ENCODE results near the gene SEZ6.
"Not testable (repeated sequence)": the region's sequence is repeated elsewhere in the genome, so short reads cannot be mapped to it uniquely, and the experiment has no call there.

Gene SEZ6

DNA sequence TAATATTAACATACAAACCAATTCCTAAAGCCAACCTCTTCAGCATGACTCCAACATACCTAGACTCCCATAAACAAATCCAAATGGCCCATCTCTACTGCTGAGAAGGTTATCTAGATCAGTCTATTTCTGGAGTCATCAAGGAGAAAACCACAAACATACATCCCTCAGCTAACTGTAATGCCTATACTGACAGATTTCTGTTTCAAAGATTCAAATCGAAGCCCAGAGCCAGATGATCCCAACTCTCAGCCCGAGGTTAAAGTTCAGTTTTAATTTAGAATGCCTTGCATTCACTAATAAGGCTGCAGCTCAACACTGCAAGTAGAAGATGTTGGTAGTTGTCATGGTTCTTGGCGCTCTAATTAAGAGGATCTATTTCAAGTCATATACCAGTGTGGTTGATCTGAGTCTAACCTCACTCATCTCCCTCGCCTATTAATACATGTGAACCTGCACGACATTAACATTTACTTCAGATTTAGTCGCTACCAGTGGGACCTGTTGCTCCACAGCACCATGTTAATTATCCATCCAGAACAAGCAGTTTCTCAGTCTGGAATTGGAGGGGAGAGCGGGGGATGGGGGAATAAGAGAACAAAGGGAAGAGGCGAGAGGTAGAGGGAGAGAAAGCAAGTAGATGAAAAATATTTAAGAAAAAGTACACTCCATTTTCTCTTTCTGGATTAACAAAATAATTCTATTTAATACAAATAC, 69.9 kb downstream of the SEZ6 start:
- Histone ChIP-seq H3K27me3 (no peaks in the 10 kb centered on the region), H3K9me3 (no peaks in the 10 kb centered on the region), H3K4me1 (peaks cover 72% of the 10 kb centered on the region), H3K36me3 (peaks cover 63% of the 10 kb centered on the region), H3K4me2 (peak overlapping the region; percentile 66), H3K4me3 (no peak overlapping the region), H4K20me1 (peaks cover 100% of the 10 kb centered on the region), H3K9ac (0 out of 2 replicates have a peak overlapping the region, but pooled peaks have one; percentile 48), H3K27ac (peak overlapping the region; percentile 49)
- no peak for TF ChIP-seq Cebpa-rat (IDR thresholded peaks at IDR 0.05)

DNA sequence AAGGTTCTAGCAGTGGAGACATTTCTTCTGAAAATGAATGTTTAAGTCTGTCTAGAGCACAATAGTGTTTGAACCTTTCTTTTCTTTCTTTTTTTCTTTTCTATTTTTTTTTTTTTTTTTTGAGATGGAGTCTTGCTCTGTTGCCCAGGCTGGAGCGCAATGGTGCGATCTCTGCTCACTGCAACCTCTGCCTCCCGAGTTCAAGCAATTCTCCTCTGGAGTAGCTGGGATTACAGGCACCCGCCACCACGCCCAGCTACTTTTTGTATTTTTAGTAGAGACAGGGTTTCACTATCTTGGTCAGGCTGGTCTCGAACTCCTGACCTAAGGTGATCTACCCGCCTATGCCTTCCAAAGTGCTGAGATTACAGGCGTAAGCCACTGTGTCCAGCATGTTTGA, 71.3 kb downstream of the SEZ6 start:
- not testable (repeated sequence) for H3K9ac ChIP-seq, H3K27me3 ChIP-seq, H3K4me2 ChIP-seq, H3K9me3 ChIP-seq, H3K27ac ChIP-seq, H3K4me3 ChIP-seq
- H3K4me1 ChIP-seq, result peaks cover 72% of the 10 kb centered on the region
- peaks cover 65% of the 10 kb centered on the region for H3K36me3 ChIP-seq
- peaks cover 100% of the 10 kb centered on the region for H4K20me1 ChIP-seq

DNA sequence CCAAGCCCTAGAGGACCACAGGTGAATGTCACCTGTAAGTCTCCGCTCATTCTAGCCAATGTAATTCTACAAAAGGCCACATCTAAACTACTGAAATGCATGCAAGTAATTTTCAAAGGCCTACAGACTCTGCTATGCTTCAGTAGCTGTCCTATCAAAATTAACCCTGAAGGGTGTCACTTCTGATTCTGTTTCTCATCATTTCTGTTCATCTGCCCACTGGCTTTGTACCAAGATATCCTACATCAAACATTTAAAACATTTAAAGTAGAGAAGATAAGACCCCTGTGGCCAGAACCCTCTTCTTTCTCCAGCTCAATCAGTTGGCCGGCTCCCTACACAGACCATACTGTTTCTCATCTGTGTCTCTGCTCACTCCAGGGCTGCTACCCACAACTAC, 76.0 kb downstream of the SEZ6 start:
- no peak overlapping the region for H3K9ac ChIP-seq
- H3K27ac ChIP-seq, result no peak overlapping the region
- peak overlapping the region; percentile 54 for H3K4me2 ChIP-seq
- H4K20me1 ChIP-seq, result peaks cover 100% of the 10 kb centered on the region
- TF ChIP-seq Cebpa-rat (IDR thresholded peaks at IDR 0.05), result no peak
- no peaks in the 10 kb centered on the region for H3K9me3 ChIP-seq
- peaks cover 89% of the 10 kb centered on the region for H3K36me3 ChIP-seq
- no peaks in the 10 kb centered on the region for H3K27me3 ChIP-seq
- H3K4me1 ChIP-seq, result peaks cover 63% of the 10 kb centered on the region
- no peak overlapping the region for H3K4me3 ChIP-seq

DNA sequence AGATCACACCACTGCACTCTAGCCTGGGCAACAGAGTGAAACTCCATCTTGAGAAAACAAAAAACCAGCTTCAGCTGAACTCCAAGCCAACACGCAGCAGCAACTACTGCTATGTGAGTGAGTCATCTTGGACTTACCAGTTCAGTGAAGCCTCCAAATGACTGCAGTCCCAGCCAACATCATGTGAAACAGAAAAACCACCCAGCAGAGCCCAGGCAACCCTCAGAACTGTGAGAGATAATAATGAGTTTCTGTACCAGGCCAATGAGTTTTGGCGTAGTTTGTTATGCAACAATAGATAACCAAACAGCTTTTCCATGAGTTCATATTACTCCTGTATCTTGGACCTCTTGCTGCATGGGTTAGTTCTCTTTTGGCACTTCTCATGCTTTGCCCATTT, 77.8 kb downstream of the SEZ6 start:
- Histone ChIP-seq H3K36me3 (peaks cover 89% of the 10 kb centered on the region), H3K9me3 (no peaks in the 10 kb centered on the region), H3K9ac (no peak overlapping the region), H3K4me1 (peaks cover 56% of the 10 kb centered on the region), H4K20me1 (peaks cover 95% of the 10 kb centered on the region), H3K27ac (no peak overlapping the region), H3K4me3 (no peak overlapping the region), H3K27me3 (no peaks in the 10 kb centered on the region), H3K4me2 (no peak overlapping the region)
- TF ChIP-seq Cebpa-rat (IDR thresholded peaks at IDR 0.05), result no peak

DNA sequence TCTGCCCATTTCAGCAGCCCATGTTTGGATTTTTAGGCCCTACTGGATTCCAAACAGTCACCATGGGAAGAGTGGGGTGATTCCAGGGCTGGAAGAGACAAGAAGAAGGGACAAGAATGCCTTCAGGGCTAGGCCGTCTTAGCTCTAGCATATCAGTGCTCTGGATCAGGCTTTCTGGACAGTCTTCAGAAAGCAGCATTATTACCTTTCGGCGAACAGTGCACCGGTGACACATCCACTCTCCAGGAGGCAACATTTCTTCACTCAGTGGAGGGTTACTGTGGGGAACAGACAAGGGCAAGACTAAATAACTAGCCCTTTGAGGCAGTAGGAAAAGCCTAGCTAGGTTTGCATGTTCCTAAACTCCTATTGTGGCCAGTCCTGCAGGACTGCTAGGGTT, 79.0 kb downstream of the SEZ6 start:
- peaks cover 56% of the 10 kb centered on the region for H3K4me1 ChIP-seq
- no peak for TF ChIP-seq Cebpa-rat (IDR thresholded peaks at IDR 0.05)
- H3K9me3 ChIP-seq, result no peaks in the 10 kb centered on the region
- H3K27me3 ChIP-seq, result no peaks in the 10 kb centered on the region
- peak overlapping the region; percentile 58 for H3K27ac ChIP-seq
- peaks cover 92% of the 10 kb centered on the region for H4K20me1 ChIP-seq
- H3K4me2 ChIP-seq, result peak overlapping the region; percentile 50
- H3K9ac ChIP-seq, result no peak overlapping the region; the same call in 1 of the 2 replicates
- no peak overlapping the region for H3K4me3 ChIP-seq
- H3K36me3 ChIP-seq, result peaks cover 89% of the 10 kb centered on the region

DNA sequence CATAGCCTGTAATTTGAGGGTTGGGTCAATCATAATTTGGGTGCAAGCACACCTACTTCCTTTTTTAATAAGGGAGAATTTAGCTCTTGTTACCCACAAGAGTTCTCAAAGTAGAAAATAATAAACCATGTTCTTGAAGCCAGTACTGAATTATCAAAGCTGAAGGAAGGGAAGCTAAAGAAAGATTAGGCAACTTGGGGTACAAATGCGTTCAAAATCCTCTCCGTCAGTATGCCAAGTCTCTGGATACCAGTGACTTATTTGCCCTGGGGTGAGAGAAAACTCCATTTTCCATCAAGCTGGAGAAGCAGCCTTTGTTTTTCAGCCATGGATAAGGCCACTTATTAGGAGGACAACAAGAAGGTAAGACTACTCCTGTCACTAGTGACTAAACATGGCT, 79.5 kb downstream of the SEZ6 start:
- Histone ChIP-seq H3K27ac (peak overlapping the region; percentile 58), H3K4me3 (no peak overlapping the region), H4K20me1 (peaks cover 92% of the 10 kb centered on the region), H3K36me3 (peaks cover 89% of the 10 kb centered on the region), H3K4me1 (peaks cover 53% of the 10 kb centered on the region), H3K9me3 (no peaks in the 10 kb centered on the region), H3K4me2 (peak overlapping the region; percentile 50), H3K27me3 (no peaks in the 10 kb centered on the region), H3K9ac (no peak overlapping the region; the same call in 1 of the 2 replicates)
- no peak for TF ChIP-seq Cebpa-rat (IDR thresholded peaks at IDR 0.05)

DNA sequence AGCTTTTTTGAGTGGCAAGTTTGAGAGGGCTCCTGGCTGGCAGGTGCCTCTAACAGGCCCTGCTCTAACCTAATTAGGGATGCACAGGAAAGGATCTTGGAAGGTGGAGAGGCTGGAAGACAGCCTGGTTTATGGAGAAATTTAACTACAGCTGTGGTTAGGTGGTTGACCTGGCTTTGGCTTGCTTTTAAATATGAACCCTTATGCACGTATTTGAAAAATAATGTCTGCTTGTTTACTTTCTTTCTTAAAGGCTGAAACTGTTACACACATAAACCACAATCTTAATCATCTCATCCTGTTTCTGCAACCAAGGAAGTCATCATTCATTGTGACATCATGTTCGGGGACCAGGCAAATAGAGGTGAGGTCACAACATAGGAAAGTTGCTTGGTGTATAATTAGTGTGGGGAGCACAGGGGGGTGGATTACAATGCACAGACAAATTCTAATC, 79.9 kb downstream of the SEZ6 start:
- Histone ChIP-seq H3K4me3 (no peak overlapping the region), H3K27me3 (no peaks in the 10 kb centered on the region), H3K4me1 (peaks cover 49% of the 10 kb centered on the region), H4K20me1 (peaks cover 88% of the 10 kb centered on the region), H3K27ac (0 out of 2 replicates have a peak overlapping the region, but pooled peaks have one; percentile 58), H3K36me3 (peaks cover 89% of the 10 kb centered on the region), H3K9me3 (no peaks in the 10 kb centered on the region), H3K9ac (no peak overlapping the region), H3K4me2 (peak overlapping the region; percentile 50)
- no peak for TF ChIP-seq Cebpa-rat (IDR thresholded peaks at IDR 0.05)

DNA sequence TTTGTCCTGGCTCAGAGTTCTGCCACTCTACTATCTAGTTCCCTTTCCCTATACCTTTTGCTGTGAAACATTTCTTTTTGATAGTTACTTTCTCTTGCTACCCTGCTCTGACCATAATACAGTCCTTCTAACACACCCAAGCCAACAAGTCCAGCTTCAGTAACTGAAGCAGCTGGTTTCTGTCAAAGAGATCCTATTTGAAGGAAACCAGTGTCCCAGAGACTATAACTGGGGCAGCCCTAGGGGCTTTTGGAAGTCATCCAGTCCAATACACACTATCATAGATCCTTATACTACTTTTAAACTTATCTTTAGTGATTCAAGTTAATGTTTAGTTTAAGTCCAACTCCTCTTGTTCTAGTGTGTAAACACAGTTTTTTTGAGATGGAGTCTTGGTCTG, 85.6 kb downstream of the SEZ6 start:
- Histone ChIP-seq H4K20me1 (peaks cover 75% of the 10 kb centered on the region), H3K27ac (no peak overlapping the region), H3K27me3 (no peaks in the 10 kb centered on the region), H3K4me3 (no peak overlapping the region), H3K4me2 (no peak overlapping the region), H3K9ac (no peak overlapping the region), H3K4me1 (peaks cover 1% of the 10 kb centered on the region; the same call in 1 of the 2 replicates), H3K36me3 (peaks cover 100% of the 10 kb centered on the region), H3K9me3 (no peaks in the 10 kb centered on the region)
- no peak for TF ChIP-seq Cebpa-rat (IDR thresholded peaks at IDR 0.05)

DNA sequence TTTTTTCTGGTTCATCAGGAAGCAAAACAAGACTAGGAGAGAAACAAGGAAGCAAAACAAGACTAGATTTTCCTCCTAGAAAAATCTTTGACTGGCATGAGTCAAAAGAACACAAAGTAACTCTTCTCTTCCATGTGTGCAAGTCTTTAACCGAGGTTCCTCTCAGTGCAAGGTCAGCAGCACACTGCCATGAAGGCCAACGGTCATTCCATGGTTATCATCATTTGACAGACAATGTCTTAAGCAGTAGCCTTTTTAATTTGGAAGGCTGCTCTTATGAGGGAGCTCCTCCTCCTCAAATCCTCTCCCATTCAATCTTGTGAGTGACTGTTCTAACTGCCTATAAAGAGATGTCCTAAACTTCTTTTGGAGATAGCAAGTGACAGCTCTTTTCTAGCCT, 87.5 kb downstream of the SEZ6 start:
- TF ChIP-seq Cebpa-rat (IDR thresholded peaks at IDR 0.05), result no peak
- H3K4me1 ChIP-seq, result no peaks in the 10 kb centered on the region
- H3K4me2 ChIP-seq, result no peak overlapping the region
- H3K27me3 ChIP-seq, result no peaks in the 10 kb centered on the region
- no peak overlapping the region for H3K9ac ChIP-seq
- H4K20me1 ChIP-seq, result peaks cover 63% of the 10 kb centered on the region
- H3K27ac ChIP-seq, result no peak overlapping the region
- no peaks in the 10 kb centered on the region for H3K9me3 ChIP-seq
- peaks cover 100% of the 10 kb centered on the region for H3K36me3 ChIP-seq
- no peak overlapping the region for H3K4me3 ChIP-seq

DNA sequence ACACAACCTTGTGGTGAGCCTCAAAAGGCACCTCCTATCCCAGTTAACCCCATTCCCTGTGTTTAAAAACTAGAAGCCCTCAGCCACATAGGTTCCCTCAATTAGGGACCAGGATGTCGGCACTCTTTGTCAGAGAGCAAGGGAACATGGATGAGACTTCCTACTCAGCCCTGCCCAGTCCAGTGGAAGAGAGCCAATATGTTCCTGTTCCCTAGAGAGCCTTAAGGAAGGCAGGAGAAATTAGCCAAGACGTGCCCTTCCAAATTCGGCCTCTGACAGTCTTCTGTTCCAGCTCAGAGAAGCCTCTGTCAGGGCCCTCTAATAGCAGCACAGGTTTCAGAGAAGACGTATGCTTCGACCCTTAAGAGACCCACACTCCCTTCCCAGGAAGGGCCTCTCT, 88.4 kb downstream of the SEZ6 start:
- no peak overlapping the region for H3K4me3 ChIP-seq
- H3K27ac ChIP-seq, result no peak overlapping the region
- peaks cover 100% of the 10 kb centered on the region for H3K36me3 ChIP-seq
- TF ChIP-seq Cebpa-rat (IDR thresholded peaks at IDR 0.05), result no peak
- H3K9ac ChIP-seq, result 0 out of 2 replicates have a peak overlapping the region, but pooled peaks have one; percentile 41
- no peak overlapping the region for H3K4me2 ChIP-seq
- H3K4me1 ChIP-seq, result no peaks in the 10 kb centered on the region
- no peaks in the 10 kb centered on the region for H3K9me3 ChIP-seq
- no peaks in the 10 kb centered on the region for H3K27me3 ChIP-seq
- peaks cover 58% of the 10 kb centered on the region for H4K20me1 ChIP-seq

All from BLaER1 (cell line).